GM19438 (cell line): Measurements from ENCODE around the gene TTL.
A peak's percentile ranks its signal among the peaks of the same experiment; 100 is the strongest.
"Not testable (repeated sequence)": the region's sequence is repeated elsewhere in the genome, so short reads cannot be mapped to it uniquely, and the experiment has no call there.

Experiments used
- ATAC-seq: cut with Tn5 transposase; IDR thresholded peaks from one replicate; pipeline ENCODE4 v1.9.1; 2021; ENCODE audit warnings: low read depth; ENCODE audit not compliant: unreplicated experiment

Gene TTL

DNA sequence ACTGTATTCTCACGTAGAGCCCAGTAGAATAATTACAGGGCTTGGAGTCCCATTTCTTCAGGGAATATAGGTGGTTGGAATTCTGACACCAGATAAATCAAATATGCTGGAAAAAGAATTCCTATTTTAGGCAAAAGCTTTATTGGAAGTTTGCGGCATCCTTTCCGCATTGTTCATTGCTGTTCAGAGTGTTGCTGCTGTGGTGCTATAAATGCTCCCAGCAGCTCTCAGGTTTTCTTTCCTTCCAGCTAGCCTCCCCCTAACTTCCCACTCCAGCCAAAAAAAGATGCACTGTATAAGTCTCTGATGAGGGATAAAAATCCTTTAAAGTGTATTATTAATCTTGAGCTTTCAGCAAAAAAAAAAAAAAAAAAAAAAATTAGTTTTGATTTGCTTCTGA lies 34.8 kb downstream of the TTL start:
- no peak for ATAC-seq

DNA sequence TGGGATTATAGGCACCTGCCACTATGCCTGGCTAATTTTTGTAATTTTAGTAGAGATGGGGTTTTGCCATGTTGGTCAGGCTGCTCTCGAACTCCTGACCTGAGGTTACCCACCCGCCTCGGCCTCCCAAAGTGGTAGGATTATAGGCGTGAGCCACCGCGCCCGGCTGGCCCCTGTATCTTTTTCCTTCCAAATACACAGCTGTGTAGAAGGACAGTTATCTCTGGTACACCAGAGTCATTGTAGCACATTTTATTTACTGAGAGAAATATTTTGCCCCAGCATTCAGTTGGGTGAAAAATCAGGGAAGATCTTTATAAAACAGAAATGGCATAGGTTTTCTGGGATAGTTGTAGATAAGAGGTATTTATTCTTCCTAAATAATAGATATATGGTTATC lies 36.9 kb downstream of the TTL start:
- no peak for ATAC-seq

DNA sequence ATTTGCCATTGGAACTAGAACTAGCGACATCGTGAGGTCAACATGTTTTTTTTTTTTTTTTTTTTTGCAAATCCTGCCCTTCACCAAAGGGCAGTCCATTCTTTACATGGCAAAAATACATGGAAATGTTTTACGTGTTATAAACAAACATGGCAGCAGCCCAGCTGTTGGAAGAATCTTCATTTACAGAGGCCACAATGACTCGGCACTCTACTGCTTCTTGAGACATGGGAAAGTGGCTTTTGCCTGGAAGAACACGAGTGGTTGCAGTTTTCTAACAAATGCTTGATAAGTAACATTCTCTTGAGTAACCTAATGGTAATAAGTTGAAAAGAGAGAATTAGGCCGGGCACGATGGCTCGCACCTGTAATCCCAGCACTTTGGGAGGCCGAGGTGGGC lies 37.5 kb downstream of the TTL start:
- no peak for ATAC-seq

DNA sequence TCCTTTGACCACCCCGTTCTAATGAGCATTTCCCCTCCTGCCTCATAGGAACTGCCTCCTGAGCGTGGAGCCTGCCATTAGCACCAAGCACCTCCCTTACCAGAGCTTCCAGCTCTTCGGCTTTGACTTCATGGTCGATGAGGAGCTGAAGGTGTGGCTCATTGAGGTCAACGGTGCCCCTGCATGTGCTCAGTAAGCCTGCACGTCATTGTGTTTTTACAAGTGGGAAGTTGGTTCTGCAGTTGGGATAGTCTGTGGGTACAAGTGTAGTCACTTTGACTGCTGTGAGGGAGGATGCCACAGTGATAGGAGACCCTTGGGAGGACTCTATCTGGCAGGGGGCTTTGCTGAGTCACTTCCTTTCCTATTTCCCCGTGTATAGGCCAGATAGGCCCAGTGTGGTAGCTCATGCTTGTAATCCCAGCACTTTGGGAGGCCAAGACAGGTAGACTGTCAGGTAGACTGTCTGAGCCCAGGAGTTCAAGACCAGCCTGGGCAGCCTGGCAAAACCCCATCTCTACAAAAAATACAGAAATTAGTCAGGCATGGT lies 38.4 kb downstream of the TTL start:
- ATAC-seq, result no peak

DNA sequence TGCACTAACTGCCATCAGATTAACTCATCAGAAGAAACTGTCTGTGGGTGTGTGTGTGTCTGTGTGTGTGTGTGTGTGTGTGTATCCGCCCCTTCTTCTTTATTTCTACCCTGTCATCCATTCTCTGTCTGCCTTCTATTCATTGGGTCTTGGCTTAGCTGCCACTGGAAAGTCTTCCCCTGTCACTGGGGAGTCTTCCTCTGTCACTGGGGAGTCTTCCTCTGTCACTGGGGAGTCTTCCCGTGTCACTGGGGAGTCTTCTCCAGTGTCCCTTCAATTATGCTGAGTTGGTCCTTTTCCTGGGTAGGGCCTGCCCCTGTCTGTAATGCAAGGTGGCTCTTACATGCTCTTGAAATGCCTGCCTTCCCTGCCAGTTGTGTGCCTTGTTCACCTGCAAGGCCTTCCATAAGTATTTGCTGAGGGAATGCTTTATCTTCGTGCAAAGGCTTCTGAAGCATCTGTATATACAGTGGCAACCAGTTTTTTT lies 41.4 kb downstream of the TTL start:
- no peak for ATAC-seq

DNA sequence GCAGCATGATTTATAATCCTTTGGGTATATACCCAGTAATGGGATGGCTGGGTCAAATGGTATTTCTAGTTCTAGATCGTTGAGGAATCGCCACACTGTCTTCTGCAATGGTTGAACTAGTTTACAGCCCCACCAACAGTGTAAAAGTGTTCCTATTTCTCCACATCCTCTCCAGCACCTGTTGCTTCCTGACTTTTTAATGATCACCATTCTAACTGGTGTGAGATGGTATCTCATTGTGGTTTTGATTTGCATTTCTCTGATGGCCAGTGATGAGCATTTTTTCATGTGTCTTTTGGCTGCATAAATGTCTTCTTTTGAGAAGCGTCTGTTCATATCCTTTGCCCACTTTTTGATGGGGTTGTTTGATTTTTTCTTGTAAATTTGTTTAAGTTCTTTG lies 42.3 kb downstream of the TTL start:
- ATAC-seq, result not testable (repeated sequence)

DNA sequence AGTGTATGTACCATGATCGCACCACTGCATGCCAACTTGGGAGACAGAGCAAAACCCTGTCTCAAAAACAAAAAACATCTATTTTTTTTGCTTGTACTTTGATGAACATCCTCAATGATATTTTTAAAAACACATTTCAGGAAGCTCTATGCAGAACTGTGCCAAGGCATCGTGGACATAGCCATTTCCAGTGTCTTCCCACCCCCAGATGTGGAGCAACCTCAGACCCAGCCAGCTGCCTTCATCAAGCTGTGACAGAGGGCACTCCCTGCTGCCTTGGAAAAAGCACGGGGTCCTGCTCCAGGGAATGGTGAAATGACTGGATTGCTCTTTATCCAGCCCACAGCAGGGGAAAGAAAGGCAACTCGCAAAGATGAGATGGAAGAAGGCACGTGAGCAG lies 46.6 kb downstream of the TTL start:
- no peak for ATAC-seq

DNA sequence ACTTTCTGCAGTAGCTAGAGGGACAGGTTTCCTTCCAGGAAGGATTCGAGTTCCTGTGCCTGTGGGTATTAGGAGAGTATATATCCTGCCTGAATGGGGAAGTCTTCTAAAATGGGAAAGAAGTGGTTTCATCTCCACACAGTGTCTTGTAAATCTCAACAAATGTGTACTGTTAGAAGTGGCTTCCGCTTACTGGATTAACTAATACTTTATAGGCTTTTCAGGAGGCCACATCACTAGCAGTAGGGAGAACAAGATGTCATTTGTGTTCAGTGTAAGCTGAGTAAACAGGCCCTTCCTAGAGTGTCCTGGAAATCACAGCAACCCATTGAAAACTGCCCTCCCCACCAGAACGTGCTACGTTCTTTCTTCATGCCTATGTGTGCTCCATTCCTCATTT lies 47.8 kb downstream of the TTL start:
- no peak for ATAC-seq

DNA sequence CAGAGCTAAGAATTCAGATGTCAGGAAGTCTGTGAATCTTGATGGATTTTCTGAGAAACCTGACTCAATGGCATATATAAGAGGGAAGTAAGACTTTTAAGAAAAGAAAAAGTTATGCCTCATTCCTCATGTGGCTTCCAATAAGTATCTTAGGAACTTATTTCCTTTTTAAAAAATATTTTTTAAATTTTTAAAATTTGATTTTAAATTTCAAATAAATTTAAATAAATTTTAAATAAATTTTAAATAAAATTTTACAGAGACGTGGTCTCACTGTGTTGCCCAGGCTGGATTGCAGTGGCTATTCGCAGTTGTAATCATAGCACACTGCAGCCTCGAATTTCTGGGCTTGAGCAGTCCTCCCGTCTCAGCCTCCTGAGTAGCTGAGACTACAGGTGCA lies 48.8 kb downstream of the TTL start:
- ATAC-seq, result no peak

DNA sequence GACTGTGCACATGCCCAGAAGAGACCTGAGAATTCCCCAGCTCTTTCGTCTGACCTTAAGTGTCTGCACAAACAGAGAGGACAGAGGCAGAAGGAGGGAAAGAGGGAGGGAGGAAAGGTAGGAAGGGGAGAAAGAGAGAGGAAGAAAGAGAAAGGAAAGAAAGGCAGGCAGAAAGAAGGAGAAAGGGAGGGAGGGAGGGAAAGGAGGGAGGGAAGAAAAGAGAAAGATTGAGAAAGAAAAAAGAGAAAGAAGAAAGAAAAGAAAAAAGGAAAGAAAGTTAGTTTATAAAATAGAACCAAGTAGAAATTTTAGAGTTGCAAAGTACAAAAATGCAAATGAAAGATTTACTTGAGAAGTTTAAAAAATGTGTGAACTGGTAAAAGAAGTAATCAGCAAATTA lies 52.9 kb downstream of the TTL start:
- ATAC-seq, result no peak

DNA sequence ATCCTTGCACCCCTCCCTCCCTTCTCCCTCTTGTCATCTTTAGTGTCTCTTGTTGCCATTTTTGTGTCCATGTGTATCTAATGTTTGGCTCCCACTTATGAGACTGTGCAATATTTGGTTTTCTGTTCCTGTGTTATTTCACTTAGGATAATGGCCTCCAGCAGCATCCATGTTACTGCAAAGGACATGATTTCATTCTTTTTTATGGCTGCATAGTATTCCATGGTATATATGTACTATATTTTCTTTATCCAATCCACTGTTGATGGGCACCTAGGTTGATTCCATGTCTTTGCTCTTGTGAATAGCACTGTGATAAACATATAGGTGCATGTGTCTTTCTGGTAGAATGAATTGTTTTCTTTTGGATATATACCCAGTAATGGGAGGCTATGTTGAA lies 54.7 kb downstream of the TTL start:
- not testable (repeated sequence) for ATAC-seq

DNA sequence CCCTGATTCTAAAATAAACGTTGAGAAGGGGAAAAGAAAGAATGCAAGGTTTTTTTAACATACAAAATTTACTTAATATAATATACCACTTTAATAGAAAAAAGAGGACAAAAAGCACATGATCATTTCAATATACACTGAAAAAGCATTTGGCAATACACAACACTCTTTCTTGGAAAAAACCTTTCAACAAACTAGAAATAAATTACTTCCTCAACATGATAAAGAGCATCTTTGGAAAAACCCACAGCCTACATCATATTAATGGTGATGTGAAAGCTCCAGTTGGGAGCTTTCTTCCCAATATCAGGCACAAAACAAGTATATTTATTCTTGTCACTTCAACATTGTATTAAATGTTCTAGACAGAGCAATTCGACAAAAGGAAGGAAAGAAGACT lies 57.4 kb downstream of the TTL start:
- no peak for ATAC-seq

DNA sequence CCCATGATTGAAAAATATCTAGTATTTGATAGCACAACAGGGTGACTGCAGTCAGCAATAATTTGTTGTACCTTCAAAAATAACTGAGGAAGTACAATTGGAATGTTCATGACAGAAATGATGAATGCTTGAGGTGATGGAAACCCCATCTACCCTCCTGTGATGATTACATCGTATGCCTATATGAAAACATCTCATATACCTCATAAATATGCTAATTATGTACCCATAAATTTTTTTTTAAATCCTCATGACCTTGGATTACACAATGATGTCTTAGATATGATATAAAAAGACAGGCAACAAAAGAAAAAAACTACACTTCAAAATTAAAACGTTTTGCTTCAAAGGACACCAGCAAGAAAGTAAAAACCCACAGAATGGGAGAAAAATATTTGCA lies 59.0 kb downstream of the TTL start:
- no peak for ATAC-seq

DNA sequence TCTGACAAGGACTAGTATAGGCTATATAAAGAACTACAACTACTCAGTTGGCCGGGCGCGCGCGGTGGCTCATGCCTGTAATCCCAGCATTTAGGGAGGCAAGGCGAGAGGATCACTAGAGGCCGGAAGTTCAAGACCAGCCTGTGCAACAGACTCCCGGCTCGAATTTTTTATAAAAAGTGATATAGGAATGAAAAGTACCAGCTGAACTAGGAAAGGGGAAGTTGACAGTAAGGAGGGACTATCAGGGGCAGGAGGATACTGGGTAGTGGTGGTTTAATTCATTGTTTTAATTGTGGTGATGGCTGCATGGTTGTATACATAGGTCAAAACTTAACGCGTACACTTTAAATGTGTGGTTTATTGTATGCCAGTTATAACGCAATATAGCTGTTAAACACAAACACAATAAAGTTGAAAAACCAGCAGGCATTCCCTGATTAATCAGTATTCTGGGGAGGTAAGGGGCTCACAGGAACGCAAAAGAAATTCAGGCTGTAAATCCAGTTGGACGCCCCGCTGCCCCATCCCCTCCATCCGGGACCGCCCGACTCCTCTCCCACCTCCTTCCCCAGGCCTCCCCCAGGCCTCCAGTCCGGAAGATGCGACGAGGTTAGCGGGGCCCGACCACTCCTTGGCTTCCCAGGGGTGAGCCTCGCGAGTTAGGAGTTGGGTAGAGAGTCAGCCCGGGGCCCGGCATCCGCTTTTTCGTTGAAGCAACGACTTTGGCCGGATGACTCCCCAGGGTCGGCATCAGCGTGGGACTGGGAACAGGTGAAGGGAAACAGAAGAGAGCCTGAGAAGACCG lies 59.6 kb downstream of the TTL start:
- peak; percentile 53 for ATAC-seq

DNA sequence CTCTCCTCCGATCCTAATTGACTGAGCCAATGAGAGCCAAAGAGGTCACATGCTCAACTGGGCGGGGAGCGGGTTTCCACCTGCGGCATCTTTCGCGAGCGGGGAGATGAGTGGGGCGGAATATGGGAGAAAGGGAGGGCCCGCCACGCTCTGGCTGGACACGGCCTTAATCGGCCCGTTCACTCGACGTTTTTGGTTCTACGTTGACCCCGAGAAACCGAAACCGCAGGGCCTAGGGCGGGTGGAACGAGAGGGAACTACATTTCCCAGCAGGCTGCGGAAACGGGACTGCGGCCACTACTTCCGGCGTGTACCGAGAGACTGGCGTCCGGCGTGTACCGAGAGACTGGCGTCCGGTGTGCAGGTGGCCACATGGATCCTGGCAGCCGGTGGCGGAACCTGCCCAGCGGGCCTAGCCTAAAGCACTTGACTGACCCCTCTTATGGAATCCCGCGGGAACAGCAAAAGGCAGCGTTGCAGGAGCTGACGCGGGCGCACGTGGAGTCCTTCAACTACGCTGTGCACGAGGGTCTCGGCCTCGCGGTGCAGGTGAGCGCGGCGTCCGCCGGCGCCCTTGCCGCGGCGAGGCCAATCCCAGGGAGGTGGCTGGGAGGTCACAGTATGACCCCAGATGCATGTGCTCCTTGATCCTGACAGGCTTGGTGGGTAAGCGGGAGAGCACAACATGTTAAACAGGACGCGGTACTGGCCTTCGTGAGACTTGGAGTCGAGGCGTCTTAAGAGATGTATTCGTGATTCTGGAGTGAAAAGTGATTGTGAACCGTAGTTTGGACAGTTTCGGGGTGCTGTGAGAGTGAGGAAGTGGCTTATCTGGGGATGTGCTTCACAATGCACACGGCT lies 60.4 kb downstream of the TTL start, which contains the start of gene POLR1B:
TSS of gene POLR1B (plus strand) at position 343 of the 861 bp plus-strand sequence. CDS start at position 373, 30 bp downstream.
- ATAC-seq, result peak; percentile 75

DNA sequence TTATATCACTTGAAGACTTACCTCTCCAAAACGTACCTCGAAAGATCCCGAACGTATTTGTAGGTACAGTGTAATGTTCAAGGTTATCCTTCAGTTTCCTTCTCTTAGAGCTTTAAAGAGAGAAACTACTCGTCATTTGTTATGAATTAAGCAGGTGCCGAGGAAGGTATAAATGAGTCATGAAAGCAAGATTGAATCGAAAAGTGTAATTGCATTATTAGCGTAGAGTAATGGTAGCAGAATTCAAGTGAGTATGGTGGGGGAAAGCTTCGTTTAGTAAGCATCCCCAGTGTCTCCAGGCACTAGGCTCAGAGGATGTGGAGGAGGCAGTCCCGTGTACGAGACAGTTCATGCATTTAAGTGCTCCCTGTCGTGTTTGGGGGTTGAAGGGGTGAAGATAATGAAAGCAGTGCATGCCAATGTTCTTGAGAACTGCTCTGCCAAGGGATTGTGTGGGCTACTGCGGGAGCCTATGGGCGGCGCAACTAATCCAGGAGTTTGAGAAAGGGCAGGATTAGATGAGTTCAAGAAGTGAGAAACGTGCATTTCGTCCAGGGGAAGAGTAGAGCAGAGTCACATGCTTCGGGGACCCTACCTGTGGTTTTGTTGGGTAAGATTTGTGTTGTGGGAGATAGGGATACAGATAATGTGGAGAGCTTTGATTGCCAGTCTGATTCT lies 61.2 kb downstream of the TTL start:
- ATAC-seq, result no peak

DNA sequence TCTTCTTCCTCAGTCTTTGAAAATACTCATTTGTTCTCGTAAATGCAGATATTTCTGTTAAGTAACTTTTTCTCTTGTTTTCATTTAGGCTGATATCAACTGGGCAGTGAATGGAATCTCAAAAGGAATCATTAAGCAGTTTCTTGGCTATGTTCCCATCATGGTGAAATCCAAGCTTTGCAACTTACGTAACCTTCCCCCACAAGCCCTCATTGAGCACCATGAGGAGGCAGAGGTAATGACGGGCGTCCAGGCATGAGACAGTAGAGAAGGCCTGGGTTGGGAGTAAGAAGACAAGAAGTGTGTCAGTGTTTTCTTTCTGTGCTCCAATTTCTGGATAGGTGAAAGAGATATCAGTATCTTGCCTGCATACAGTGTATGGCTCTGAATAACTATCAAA lies 65.4 kb downstream of the TTL start:
- ATAC-seq, result no peak

DNA sequence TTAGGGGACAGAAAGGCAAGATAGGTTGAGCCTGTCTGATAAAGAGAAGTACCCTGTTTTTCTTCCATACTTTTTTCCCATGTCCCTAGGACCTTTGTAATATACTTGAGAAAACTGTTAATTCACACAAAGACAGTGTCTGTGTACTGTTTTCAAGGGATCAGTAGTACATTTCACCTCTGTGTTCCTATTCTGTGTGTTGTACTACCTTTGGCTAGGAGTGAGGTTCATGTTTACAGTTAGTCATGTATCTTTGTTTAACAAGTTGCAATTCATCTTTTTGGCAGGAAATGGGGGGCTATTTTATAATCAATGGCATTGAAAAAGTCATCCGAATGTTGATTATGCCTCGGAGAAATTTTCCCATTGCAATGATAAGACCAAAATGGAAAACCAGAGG lies 67.0 kb downstream of the TTL start:
- no peak for ATAC-seq

DNA sequence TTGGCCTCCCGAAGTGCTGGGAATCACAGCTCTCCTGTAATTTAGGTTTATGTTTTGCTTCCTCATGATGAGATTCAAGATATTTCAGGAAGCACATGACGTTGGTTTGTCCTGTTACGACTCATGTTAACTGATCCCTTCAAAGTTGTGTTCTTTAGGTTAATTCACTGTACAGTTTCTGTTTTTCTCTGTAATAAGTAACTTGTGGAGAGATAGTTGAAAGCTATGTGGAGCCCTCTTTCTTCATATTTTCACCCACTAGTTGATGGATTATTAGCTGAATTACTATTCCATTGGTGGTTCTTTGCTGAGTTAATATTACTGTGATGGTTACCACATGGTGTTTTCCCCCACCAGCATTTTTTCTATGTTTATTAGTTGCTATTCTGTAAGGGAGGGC lies 84.1 kb downstream of the TTL start:
- peak; percentile 68 for ATAC-seq

DNA sequence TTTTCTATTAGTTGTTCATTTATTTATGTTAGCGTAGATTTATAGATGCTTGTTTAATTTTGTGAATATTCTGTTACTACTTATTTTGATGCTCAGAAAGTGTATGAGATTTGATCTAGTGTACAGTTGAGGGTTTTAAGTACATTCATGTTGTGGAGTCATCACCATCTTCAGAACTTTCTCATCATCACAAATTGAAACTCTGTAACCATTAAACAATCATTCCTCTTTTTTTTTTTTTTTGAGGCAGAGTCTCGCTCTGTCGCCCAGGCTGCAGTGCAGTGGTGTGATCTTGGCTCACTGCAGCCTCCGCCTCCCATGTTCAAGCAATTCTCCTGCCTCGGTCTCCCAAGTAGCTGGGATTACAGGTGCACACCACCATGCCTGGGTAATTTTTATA lies 84.6 kb downstream of the TTL start:
- peak; percentile 32 for ATAC-seq

DNA sequence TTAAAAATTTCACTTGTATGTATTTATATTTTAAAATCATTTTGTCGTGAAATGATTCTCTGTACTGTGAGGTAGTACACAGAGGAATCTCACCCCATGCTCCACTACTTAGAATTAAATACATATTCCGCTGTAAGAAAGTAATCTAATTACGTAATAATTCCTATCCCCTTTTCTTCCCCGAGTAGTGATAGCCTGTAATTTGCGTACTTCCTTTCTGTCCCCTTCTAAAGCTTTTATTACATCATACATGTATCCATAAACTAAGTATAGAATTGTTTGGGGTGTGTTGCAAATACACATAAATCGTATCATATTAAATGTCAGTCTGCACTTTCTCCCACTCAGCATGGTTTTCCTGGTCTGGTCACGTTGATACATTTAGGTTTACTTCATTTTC lies 90.0 kb downstream of the TTL start:
- ATAC-seq, result no peak
